ENCODE results near the gene GJC2. TPM values are rescaled to one million over a fixed set of nuclear protein-coding genes. Genes with fewer than 3 reads are reported as not detected.

Gene GJC2
- polyA plus RNA-seq, 12 donors, result 0.47 to 6.3 (median 0.82) TPM; not detected in 1

DNA sequence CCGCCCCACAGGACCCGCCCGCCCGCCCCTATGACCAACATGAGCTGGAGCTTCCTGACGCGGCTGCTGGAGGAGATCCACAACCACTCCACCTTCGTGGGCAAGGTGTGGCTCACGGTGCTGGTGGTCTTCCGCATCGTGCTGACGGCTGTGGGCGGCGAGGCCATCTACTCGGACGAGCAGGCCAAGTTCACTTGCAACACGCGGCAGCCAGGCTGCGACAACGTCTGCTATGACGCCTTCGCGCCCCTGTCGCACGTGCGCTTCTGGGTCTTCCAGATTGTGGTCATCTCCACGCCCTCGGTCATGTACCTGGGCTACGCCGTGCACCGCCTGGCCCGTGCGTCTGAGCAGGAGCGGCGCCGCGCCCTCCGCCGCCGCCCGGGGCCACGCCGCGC is 8.0 kb downstream of the GJC2 start:
- DNase-seq, result no peak

DNA sequence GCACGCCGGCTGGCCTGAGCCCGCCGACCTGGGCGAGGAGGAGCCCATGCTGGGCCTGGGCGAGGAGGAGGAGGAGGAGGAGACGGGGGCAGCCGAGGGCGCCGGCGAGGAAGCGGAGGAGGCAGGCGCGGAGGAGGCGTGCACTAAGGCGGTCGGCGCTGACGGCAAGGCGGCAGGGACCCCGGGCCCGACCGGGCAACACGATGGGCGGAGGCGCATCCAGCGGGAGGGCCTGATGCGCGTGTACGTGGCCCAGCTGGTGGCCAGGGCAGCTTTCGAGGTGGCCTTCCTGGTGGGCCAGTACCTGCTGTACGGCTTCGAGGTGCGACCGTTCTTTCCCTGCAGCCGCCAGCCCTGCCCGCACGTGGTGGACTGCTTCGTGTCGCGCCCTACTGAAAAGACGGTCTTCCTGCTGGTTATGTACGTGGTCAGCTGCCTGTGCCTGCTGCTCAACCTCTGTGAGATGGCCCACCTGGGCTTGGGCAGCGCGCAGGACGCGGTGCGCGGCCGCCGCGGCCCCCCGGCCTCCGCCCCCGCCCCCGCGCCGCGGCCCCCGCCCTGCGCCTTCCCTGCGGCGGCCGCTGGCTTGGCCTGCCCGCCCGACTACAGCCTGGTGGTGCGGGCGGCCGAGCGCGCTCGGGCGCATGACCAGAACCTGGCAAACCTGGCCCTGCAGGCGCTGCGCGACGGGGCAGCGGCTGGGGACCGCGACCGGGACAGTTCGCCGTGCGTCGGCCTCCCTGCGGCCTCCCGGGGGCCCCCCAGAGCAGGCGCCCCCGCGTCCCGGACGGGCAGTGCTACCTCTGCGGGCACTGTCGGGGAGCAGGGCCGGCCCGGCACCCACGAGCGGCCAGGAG is 8.6 kb downstream of the GJC2 start:
- DNase-seq, result no peak

DNA sequence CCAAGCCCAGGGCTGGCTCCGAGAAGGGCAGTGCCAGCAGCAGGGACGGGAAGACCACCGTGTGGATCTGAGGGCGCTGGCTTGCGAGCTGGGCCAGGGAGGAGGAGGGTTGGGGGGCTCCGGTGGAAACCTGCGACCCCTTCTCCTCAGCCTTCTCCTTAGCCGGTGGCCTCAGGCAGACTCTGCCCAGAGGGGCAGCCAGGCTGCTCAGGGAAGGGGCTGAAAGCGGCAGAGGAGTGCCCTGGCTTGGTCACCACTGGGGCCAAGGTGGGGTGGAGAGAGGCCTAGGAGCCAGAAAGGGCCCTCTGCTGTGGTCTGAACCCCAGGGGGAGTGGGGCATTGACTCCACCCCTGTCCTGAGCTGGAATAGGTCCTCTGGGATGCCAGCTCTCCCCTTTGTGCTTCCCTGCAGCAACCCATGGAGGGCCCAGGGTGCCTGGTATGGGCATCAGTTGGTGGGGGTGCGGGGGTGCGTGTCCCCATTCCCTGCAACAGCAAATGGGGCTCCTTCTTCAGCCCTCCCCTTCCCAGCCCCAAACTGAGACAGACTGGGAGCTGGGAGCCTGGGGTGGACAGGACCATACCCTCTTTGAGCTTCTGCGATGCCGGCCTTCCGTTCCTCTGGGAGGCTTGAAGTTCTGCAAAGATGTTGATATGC is 9.4 kb downstream of the GJC2 start:
- no peak for DNase-seq

DNA sequence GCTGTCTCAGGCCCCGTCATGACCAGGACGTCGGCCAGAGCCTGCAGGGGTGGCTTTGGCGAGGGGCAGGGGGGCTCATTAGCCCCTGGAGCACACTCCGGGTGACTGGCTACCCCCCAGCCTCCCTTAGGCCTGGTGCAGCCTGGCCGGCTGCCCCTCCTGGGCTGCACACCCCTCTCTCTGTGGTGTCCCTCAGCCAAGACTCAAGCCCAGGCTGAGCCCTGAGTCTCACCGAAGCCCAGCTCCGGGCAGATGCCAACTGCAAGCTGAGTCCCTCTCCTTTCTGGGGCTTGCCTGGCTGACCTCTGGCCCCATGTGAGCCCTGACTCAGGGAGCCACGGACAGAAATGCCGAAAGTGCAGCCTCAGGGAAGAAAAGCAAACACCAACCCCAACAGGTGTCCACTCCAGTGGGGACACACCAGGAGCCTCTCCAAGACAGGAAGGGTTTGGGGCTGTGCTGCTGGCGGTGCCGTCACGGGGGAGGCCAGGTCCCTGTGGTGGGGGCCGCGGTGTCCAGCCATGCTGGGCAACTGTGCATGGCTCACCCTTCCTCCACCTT is 10.6 kb downstream of the GJC2 start:
- no peak for DNase-seq

DNA sequence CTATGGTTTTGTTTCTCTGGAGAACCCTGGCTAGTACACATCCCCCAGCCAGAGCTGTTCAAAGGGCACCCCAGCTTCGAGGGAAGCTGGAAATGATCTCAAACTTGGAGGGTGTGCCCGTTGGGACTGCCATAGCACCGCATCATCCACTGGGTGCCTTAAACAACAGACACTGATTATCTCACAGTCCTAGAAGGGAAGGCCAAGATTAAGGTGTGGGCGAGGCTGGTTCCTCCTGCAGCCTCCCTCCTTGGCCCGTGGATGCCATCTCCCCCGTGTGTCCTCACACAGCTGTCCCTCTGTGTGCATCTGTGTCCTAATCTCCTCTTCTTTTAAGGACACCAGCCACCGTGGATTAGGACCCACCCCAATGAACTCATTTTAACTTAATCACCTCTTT is 11.6 kb downstream of the GJC2 start:
- no peak for DNase-seq

DNA sequence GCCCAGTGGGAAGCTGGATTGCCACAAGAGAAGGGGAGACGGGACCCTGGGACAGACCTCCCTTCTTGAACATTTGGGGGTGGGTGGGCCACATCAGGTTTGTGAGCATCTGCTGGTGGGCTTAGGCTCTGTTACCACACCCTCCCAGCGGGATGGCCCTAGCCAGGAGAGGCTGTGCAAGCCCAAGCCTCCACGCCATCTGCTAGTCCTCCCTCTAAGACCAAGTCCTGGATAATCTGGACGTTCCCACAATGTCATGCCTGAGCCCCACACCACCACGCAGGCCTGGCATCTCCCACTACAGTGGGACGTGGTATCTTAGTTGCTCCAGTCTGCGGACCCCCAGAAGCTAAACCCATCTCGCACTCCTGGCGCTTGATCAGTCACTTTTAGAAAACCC is 12.1 kb downstream of the GJC2 start:
- DNase-seq, result no peak

DNA sequence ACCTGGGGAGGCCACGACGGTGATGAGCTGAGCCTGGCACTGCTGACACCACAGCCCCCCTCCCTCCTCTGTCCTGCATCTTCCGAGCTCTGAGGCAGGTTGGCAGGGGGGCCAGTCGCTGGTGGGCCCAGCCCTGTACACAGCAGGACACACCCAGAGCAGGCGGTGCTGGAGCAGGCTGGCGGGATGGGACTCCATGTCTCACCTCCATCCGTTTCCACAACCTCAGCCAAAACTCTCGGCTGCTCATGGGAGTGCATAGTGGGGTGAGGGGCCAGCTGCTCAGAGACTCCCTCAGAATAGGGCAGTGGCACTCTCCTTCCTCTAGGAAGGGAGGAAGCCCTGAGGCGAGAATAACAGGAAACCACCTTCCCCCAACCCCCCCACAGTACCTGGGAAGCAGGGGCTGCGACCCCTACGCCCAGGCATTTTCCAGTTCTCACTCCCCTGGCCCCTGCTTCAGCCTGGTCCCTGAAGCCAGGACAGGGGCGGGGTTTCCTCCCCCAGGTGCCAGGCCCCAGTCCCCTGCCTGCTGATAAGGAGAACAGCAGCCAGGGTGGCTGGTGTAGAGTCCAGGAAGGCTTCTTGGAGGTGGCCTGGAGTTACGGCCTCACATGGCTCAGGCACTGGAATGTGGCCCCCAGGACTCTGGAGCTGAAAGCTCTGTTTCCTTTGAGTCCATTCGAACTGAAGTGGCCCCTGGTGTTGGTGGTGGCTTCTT is 12.7 kb downstream of the GJC2 start:
- no peak for DNase-seq

DNA sequence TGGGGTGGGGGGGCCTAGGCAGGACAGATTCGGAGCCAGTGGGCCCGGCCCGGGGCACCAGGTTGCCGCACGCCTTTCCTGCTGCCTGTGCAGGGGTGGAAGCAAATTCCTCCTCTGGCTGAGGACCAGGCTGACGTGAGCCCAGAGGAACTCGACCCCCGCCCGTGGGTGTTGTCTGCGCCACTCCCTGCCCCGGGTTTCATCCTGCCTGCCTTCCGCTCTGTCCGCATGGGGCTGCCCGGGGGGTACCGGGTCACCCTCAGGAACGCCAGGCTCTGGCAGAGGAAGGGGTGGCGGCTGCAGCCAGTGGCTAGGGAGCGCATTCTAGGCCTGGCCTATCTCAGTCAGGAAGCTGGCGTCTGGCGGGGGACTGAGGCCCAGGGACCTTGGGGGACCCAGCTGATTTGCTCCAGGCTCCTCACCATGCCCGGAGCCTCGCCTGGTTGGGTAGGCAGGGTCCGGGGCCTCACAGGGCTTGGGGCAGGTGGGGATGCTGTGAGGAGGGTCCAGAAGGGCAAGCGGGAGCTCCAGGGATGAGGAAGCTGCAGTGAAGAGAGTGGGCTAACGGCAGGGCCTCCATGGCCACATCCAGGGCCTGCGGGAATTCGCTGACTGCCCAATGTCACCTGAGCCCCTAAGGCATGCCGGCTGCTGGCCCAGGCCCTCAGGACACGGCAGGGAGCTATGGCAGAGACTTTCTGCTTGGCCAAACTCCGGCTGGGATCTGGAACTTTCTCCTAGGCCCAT is 13.4 kb downstream of the GJC2 start:
- no peak for DNase-seq

DNA sequence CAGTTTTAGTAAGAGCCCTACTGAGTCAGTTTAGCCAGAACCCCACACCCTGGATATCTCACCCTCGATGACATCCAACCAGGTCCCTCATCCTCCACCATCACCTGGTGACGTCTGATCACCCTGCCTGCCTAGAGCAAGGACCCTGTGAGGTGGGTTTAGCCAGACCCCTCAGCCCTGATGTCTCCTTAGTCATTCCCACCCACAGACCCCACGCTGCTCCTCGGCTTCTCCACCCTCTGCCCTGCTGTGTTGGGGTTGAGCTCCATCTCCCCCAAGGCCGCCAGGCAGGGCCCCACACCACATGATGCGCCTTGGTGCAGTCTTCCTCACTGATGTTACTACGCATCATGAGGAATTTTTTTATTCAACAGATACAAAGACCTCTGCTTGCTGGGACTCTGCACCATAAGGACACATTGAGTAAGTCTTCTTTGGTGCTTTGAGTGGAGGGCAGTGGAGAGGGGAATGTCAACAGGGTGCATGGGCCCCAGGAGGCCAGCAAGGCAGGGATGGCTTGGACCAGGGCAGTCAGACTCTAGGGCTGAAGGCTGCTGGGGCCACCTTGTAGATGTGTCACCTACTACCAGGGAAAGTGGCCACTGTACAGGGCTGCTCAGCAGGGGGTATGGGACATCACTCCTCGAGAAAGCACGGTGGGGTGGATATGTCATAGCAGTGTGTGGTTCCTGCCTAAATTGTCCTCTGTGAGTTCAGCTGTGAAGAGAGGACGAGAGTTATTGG is 14.2 kb downstream of the GJC2 start:
- DNase-seq, result no peak

DNA sequence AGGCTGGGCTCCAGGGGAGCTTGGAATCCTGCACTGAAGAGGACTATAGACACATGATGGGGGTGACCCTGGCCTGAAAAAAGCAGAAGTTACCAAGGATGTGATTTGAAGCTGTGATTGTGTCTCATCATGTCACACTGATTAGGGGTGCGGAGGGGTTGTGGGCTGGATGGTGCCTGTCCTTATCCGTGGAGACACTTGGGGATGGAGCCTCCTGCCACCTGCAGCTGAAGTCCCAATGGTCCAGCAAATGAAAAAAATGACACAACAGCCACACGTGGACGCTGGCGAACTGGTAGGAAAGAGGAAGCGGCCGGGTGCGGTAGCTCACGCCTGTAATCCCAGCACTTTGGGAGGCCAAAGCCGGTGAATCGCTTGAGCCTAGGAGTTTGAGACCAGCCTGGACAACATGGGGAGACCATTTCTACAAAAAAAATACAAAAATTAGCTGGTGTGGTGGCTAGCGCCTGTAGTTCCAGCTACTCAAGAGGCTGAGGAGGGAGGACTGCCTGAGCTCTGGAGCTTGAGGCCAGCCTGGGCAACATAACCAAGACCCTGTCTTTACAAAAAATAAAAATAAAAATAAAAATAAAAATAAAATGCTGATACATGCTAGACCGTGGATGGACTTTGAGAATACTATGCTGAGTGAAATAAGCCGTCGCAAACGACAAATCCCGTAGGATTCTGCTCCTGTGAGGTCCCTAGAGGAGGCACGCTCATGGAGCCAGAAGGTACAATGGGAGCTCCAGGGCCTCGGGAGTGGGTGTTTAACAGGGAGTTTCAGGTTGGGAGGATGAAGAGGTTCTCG is 15.0 kb downstream of the GJC2 start:
- DNase-seq, result no peak

DNA sequence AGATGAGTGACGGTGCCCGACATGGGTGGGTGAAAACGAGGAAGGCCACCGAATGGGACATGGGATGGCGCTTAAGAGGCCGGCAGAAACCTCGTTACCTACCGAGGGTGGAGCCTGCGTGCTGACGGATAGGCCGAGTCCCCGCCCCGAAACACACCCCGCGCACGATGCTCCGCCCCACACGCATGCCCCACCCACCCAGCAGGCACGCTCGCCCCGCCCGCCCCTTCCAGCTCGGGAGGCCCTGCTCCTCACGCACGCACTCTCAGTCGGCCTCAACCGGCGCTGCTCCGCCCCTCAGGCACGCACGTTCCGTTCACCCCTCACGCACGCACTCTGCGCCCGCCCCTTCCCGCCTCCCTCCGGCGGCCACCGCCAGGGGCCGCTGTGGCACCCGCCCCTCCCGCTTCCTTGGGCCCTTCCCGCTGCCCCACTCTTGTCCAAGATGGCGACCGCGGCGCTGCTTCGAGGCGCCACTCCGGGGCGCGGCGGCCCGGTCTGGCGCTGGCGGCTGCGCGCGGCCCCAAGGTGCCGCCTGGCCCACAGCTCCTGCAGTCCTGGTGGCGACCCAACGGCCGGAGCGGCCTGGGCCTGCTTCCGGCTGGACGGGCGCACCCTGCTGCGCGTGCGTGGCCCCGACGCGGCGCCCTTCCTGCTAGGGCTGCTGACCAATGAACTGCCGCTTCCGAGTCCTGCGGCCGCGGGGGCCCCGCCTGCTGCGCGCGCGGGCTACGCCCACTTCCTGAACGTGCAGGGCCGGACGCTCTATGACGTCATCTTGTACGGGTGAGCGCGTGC is 15.8 kb downstream of the GJC2 start, which contains the start of gene IBA57:
IBA57 (plus strand) TSS at position 433 of the 798 bp plus-strand sequence; CDS start at position 446, 13 bp downstream.
- DNase-seq, result peak; percentile 99

DNA sequence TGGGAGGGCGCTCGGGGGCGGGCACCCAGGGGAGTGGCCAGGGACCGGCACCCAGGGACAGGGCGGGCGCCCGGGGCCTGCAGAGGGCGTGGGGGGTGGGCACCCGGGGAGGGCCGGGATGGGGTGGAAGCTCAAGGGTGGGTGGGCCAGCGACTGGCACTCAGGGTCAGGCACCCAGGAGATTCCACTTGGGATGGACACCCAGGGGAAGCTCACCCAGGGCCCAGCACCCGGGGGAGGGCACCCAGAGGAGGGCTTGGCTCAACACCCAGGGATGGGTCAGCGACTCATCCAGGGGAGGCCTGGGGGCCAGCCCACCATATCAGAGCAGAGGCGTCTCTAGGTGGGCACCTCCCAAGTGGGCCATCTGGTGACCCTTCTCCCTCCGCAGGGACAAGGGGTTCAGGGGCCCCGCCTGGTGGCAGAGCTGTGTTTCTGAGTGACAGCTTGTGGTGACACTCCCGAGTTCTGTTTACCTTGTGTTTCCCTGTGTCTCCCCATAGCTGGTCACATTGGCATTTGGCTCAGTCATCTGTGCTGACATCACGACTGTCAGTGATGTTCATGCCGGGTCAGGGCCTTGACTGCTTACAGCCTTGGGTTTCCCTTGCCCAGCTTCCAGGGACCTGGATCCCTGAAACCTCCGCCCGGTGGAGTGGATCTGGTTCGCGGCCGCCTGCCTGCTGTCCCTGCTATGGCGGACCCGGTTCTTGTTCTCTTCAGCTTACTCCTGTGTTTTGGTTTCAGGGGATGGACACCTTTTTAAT is 16.6 kb downstream of the GJC2 start:
- peak; percentile 64 for DNase-seq

DNA sequence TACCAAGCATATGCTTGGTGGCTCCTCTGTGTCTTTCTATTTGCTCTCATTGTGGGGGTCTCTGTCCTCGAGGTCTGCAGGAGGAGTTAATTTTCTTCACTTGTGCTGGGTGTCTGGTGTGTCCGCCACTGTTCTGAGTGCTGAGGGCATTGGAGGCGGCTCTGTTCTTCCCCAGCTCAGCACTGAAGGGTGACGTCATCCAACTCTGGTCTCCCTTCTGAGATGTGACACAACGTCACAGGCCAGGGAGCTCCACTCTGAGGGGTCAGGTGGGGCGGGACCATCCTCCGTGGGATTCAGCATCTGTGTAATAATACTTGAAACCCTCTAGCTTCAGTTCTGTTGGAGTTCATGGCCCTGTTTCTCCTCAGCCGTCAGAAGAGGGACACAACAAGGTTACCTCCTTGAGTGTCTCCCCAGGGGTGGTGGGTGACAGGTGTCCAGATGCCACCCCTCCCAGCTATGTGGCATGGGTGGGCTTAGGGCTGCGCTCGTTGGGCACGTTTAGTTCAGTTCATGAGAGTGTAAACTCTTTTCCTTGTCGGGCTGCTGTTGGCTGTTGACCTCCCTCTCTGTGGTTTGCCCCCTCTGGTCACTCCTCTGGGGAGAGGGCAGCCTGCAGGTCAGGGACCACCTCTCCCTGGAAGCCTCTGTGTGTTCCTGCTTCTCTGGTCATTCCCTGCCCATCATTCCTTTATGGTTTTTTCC is 19.0 kb downstream of the GJC2 start:
- no peak for DNase-seq

DNA sequence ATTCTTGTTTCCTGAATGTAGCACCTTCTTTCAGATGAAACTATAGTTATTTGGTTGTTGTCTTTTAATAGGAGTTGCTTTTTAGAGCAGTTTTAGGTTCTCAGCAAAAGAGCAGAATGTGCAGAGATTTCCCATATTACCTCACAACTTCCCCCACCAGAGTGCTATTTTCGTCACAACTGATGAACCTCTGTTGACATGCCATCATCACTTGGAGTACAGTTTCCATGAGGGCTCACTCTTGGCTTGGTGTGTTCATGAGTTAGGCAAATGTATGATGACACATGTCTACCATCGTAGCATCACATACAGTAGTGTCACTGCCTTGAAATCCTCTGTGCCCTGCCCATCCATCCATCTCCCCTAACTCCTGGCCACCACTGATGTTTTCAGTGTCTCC is 19.6 kb downstream of the GJC2 start:
- no peak for DNase-seq

DNA sequence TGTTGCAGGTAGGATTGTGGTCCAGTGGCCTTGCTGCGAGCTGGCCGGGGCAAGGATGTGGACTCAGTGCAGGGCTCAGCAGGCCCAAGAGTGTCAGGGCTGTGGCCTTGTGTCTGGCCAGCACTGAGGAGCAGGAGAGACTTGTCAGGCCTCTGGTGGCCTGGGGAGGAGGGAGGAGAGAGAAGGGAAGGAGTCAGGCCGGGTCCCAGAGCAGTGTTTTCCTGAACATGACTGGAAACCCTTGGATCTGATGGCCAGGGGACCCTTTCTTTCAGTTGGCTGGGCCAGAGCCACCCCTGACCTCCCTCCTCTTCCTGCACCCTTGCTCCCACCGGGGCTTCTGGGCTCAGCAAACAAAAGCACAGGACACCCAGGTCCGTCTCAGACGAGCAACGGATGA is 20.9 kb downstream of the GJC2 start:
- DNase-seq, result no peak

DNA sequence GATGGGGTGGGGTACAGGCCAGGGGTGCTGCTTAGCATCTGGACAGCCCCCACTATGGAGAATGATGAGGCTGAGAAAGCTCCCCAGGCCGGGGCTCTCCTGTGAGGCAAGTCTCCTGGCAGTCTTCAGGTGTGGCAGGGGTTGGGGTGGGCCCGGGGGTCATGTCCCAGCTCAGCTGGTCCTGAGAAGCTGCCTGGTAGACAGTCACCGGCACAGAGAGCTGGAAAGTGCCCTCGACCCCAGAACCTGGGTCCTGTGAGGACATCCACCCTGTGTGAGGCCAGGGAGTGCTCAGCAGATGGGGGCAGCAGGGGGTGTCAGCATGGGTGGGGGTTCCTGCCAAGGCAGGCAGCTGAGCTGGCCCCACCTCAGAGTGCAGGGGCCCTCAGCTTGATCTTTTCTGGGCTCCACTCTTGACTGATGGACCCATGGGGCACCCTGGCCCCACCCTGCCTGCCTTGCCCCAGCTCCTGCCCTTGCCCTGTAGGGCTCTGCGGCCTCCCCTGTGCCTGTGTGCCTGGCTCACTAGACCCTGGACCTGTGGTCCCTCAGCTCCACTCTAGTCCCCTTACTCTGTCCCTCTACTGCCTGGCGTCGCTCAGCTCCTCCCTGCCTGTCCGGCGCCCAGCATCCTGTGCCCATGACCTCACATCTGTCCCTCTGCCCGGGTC is 21.6 kb downstream of the GJC2 start:
- no peak for DNase-seq

All from muscle of arm (tissue), 12 donors.